Activated CD8-positive, alpha-beta memory T cell treated with anti-CD3 and anti-CD28 coated beads, Interleukin-2, amount 10 ng/mL, durations not matched to agents 7 days and 5 days (primary cell): Measurements from ENCODE around the gene MT1E. TPM values are rescaled to one million over a fixed set of nuclear protein-coding genes. Genes with fewer than 3 reads are reported as not detected.

Source experiments
- ATAC-seq: fragments of 150-1000 bp; cut with Tn5 transposase; one replicate; pipeline ENCODE4 v1.10.0; 2021; ENCODE audit warnings: moderate library complexity
- CTCF ChIA-PET: fragments of 350-600 bp; sonication (Branson Sonifier 250); formaldehyde crosslinking; loops from one replicate; lab custom pipeline; 2021; ENCODE audit warnings: antibody characterized with exemption; lab: Charles Lee
- DNase-seq: peaks from one replicate; pipeline ENCODE4 v3.0.0-alpha.2; 2020
- H3K27ac Mint-ChIP-seq: one replicate; pipeline ENCODE4 v1.8.0; 2021; ENCODE audit warnings: mild to moderate bottlenecking, mixed read lengths
- H3K27me3 Mint-ChIP-seq: one replicate; pipeline ENCODE4 v1.8.0; 2021; ENCODE audit warnings: mixed read lengths
- H3K36me3 Mint-ChIP-seq: one replicate; pipeline ENCODE4 v1.8.0; 2021; ENCODE audit warnings: mild to moderate bottlenecking, mixed read lengths
- H3K4me1 Mint-ChIP-seq: one replicate; pipeline ENCODE4 v1.8.0; 2021; ENCODE audit warnings: mixed read lengths
- H3K4me3 Mint-ChIP-seq: one replicate; pipeline ENCODE4 v1.8.0; 2021; ENCODE audit warnings: mild to moderate bottlenecking, moderate library complexity, mixed read lengths
- H3K9me3 Mint-ChIP-seq: one replicate; pipeline ENCODE4 v1.8.0; 2022; ENCODE audit warnings: low read depth, mixed read lengths
- total RNA-seq, 2 experiments: library from RNA; stranded (reverse); gene quantifications; one replicate each; pipeline ENCODE4 v1.2.3, GENCODE V29; 2021

The MT1E gene
- total RNA-seq, 2 experiments from 2014 or later: 41.2 to 54.1 TPM

DNA sequence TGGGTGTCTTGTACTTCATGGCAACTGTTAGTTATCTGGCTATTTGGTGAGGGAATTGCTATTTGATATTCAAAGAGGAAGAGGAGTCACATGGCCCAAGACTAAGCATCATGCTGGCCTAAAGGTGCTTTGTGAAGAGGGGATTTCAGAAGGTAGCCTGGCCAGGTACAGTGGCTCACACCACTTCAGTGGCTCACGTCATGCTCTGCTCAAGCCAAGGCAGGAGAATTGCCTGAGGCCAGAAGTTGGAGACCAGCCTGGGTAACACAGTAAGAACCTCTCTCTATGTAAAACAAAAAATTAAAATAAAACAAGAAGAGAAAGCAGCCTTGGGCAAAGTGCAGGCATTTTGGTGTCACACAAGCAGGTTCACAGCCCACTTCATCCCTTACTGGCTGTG is 19.7 kb downstream of the MT1E start:
- DNase-seq: no peak
- no peak overlapping the region for H3K4me3 Mint-ChIP-seq
- peaks cover 59% of the 10 kb centered on the region for H3K27me3 Mint-ChIP-seq

DNA sequence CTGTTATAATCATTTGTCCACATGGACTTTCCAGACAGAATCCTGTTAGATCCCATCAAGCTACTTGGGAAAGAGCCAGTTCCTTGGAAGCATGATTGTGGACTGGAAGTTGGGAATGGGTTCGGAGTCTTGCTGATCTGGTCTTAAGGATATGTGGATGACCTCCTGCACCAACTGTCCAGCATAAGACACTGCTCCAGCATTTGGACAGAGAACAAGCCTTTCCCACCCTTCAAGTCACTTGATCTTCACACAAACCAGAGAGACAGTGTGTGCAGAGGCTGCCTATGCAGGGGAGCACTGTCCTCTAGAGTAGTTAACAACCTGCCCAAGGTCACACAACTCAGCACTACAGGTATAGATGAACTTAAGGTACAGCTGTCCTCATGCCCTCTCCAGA is 20.3 kb downstream of the MT1E start:
- DNase-seq: no peak
- Mint-ChIP-seq H3K36me3 (no peaks in the 10 kb centered on the region), H3K4me1 (peaks cover 20% of the 10 kb centered on the region), H3K27ac (no peak overlapping the region), H3K4me3 (no peak overlapping the region), H3K9me3 (no peaks in the 10 kb centered on the region), H3K27me3 (peaks cover 54% of the 10 kb centered on the region)
- no peak for ATAC-seq
- CTCF ChIA-PET: interaction anchor here (1.8 kb wide), 1 partner anchor 17 kb away, joined by 5 read pairs; no protein-coding TSS in a partner anchor

More for the DNA sequence above, 19.7 kb downstream of the MT1E start:
- H3K27ac Mint-ChIP-seq: no peak overlapping the region
- H3K4me1 Mint-ChIP-seq: peaks cover 20% of the 10 kb centered on the region
- no peaks in the 10 kb centered on the region for H3K9me3 Mint-ChIP-seq
- H3K36me3 Mint-ChIP-seq: no peaks in the 10 kb centered on the region
- CTCF ChIA-PET: interaction anchor here (2.4 kb wide), 1 partner anchor 16 kb away, joined by 22 read pairs; no protein-coding TSS in a partner anchor
- ATAC-seq: no peak

DNA sequence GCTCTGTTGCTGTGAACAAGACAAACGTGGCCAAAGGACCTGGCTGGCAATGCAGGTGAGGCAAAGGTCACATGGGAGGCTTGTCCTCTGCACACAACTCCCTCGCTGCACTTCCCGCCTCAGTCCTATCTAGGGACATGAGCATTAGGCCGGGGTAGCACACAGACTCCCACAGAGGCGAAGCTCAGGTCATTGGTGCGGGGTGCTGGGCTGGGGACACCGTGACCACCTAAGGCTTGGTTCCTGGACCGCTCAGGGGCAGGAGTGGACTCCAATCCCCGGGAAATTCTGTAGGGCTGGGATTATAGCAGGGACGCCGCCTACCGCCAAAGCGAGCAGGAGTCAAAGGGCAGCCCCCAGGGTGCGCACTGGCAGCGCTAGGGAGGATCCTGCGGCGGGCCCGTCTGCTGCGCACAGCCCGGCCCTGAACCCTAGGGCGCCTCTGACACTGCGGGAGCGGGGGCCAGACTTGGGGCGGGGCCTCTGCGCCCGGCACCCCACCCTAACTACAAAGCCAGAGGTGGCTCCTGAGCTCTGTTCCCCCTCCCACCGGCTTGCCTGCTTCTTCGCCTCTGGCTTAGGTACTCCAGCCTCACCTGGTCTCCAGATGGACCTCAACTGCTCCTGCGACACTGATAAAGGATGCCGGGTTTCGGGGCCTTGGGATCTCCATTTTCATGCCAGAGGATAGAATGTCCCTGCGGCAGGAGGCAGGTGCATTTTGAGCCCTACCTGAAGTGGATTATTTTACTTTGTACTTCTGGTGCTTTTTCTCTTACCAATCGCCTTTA is 22.3 kb downstream of the MT1E start:
- no peaks in the 10 kb centered on the region for H3K36me3 Mint-ChIP-seq
- CTCF ChIA-PET: no interaction called here

DNA sequence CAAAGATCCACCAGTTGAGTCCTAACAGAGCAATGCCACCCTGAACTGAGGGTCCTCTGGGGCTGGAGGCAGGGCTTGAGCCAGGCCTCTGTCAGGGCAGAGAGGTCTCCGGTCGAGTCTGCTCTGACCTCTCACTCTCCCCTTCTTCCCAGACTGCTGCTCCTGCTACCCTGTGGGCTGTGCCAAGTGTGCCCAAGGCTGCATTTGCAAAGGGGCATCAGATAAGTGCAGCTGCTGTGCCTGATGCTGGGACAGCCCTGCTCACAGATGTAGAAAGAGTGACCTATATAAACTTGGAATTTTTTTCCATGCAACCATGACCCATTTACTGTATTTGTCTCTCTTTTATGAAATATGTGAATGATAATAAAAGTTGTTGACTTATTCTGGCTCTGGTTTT is 23.7 kb downstream of the MT1E start:
- H3K36me3 Mint-ChIP-seq: no peaks in the 10 kb centered on the region
- no peak overlapping the region for H3K27ac Mint-ChIP-seq
- no peaks in the 10 kb centered on the region for H3K9me3 Mint-ChIP-seq
- ATAC-seq: no peak
- no peak overlapping the region for H3K4me3 Mint-ChIP-seq
- CTCF ChIA-PET: interaction anchor here (1.1 to 1.5 kb wide), 2 partner anchors 19 to 52 kb away, joined by 3 to 4 read pairs; no protein-coding TSS in a partner anchor
- H3K4me1 Mint-ChIP-seq: peaks cover under 1% of the 10 kb centered on the region
- no peak for DNase-seq
- H3K27me3 Mint-ChIP-seq: peaks cover 50% of the 10 kb centered on the region

More for the DNA sequence above, 22.3 kb downstream of the MT1E start:
- Mint-ChIP-seq H3K27me3 (peaks cover 53% of the 10 kb centered on the region), H3K4me3 (no peak overlapping the region), H3K27ac (no peak overlapping the region), H3K9me3 (no peaks in the 10 kb centered on the region), H3K4me1 (peaks cover 11% of the 10 kb centered on the region)
- DNase-seq: no peak
- ATAC-seq: no peak

GRCh38 chr16:56649820-56650219 is 24.2 kb downstream of the MT1E start:
- H3K27me3 Mint-ChIP-seq: peaks cover 49% of the 10 kb centered on the region
- H3K4me3 Mint-ChIP-seq: no peak overlapping the region
- CTCF ChIA-PET: interaction anchor here (1.1 to 1.5 kb wide), 2 partner anchors 19 to 52 kb away, joined by 3 to 4 read pairs; no protein-coding TSS in a partner anchor
- DNase-seq (no peak), ATAC-seq (no peak)
- no peaks in the 10 kb centered on the region for H3K36me3 Mint-ChIP-seq
- no peaks in the 10 kb centered on the region for H3K4me1 Mint-ChIP-seq
- no peaks in the 10 kb centered on the region for H3K9me3 Mint-ChIP-seq
- H3K27ac Mint-ChIP-seq: no peak overlapping the region

- H3K36me3 Mint-ChIP-seq: no peaks in the 10 kb centered on the region
- no peak within 1 kb of the TSS for H3K27ac Mint-ChIP-seq
- DNase-seq (no peak), ATAC-seq (no peak)
- peaks cover 43% of the 10 kb centered on the region for H3K27me3 Mint-ChIP-seq
- H3K4me1 Mint-ChIP-seq: no peaks in the 10 kb centered on the region
- H3K4me3 Mint-ChIP-seq: no peak within 1 kb of the TSS
- H3K9me3 Mint-ChIP-seq: no peaks in the 10 kb centered on the region
- CTCF ChIA-PET: no interaction called here
Observed at GRCh38 chr16:56651586-56651985, 26.0 kb downstream of the MT1E start, which contains the start of gene MT1B. MT1B (plus strand) TSS chr16:56651886; CDS start chr16:56651954, 68 bp downstream.

DNA sequence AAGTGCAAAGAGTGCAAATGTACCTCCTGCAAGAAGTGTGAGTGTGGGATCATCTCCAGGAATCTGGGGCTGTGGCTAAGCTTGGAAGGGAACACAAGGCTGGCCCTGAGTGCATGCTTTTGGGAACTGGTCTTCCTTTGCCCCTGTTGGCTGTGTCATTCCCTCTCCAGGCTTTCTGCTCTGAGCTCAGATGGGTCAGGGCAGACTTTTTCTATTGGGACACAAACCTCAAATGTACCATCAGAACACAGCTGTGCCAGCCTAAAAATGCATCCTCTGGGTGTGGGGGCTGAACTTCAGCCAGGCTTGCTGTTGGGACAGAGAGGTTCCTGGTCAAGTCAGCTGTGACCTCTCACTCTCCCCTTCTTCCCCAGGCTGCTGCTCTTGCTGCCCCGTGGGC is 27.0 kb downstream of the MT1E start:
- CTCF ChIA-PET: interaction anchor here (1.0 to 1.6 kb wide), 2 partner anchors 9 to 21 kb away, joined by 3 read pairs; no protein-coding TSS in a partner anchor

GRCh38 chr16:56653218-56653617 is 27.6 kb downstream of the MT1E start:
- CTCF ChIA-PET: interaction anchor here (1.0 to 1.6 kb wide), 2 partner anchors 10 to 21 kb away, joined by 3 read pairs; no protein-coding TSS in a partner anchor
- no peaks in the 10 kb centered on the region for H3K9me3 Mint-ChIP-seq
- peaks cover 32% of the 10 kb centered on the region for H3K27me3 Mint-ChIP-seq
- H3K4me3 Mint-ChIP-seq: no peak overlapping the region
- peaks cover 8% of the 10 kb centered on the region for H3K4me1 Mint-ChIP-seq
- no peak overlapping the region for H3K27ac Mint-ChIP-seq
- H3K36me3 Mint-ChIP-seq: no peaks in the 10 kb centered on the region
- no peak for ATAC-seq
- no peak for DNase-seq

More for the DNA sequence above, 27.0 kb downstream of the MT1E start:
- Mint-ChIP-seq H3K9me3 (no peaks in the 10 kb centered on the region), H3K4me1 (peaks cover 4% of the 10 kb centered on the region), H3K27ac (no peak overlapping the region), H3K4me3 (no peak overlapping the region), H3K27me3 (peaks cover 37% of the 10 kb centered on the region), H3K36me3 (no peaks in the 10 kb centered on the region)
- ATAC-seq (no peak), DNase-seq (no peak)

GRCh38 chr16:56657555-56658326 is 32.2 kb downstream of the MT1E start, which contains the start of gene MT1F:
MT1F (plus strand) TSS chr16:56657959; CDS start chr16:56658059, 100 bp downstream.
- CTCF ChIA-PET: interaction anchor here (0.7 to 1.1 kb wide), 2 partner anchors 14 to 45 kb away, joined by 3 read pairs; no protein-coding TSS in a partner anchor
- H3K4me3 Mint-ChIP-seq: peak within 1 kb of the TSS; percentile 90

GRCh38 chr16:56658327-56658875 is 32.8 kb downstream of the MT1E start:
- Mint-ChIP-seq H3K4me1 (peaks cover 29% of the 10 kb centered on the region), H3K9me3 (no peaks in the 10 kb centered on the region), H3K27me3 (peaks cover 5% of the 10 kb centered on the region), H3K4me3 (peak overlapping the region; percentile 90), H3K27ac (peak overlapping the region; percentile 88), H3K36me3 (no peaks in the 10 kb centered on the region)
- DNase-seq (no peak), ATAC-seq (no peak)
- CTCF ChIA-PET: interaction anchor here (0.6 to 1.1 kb wide), 2 partner anchors 44 to 46 kb away, joined by 3 read pairs; no protein-coding TSS in a partner anchor

More at GRCh38 chr16:56657555-56658326, 32.2 kb downstream of the MT1E start, which contains the start of gene MT1F:
- Mint-ChIP-seq H3K27ac (peak within 1 kb of the TSS; percentile 88), H3K27me3 (peaks cover 9% of the 10 kb centered on the region), H3K9me3 (no peaks in the 10 kb centered on the region), H3K36me3 (no peaks in the 10 kb centered on the region), H3K4me1 (peaks cover 27% of the 10 kb centered on the region)
- ATAC-seq: peak; percentile 91
- peak; percentile 87 for DNase-seq

DNA sequence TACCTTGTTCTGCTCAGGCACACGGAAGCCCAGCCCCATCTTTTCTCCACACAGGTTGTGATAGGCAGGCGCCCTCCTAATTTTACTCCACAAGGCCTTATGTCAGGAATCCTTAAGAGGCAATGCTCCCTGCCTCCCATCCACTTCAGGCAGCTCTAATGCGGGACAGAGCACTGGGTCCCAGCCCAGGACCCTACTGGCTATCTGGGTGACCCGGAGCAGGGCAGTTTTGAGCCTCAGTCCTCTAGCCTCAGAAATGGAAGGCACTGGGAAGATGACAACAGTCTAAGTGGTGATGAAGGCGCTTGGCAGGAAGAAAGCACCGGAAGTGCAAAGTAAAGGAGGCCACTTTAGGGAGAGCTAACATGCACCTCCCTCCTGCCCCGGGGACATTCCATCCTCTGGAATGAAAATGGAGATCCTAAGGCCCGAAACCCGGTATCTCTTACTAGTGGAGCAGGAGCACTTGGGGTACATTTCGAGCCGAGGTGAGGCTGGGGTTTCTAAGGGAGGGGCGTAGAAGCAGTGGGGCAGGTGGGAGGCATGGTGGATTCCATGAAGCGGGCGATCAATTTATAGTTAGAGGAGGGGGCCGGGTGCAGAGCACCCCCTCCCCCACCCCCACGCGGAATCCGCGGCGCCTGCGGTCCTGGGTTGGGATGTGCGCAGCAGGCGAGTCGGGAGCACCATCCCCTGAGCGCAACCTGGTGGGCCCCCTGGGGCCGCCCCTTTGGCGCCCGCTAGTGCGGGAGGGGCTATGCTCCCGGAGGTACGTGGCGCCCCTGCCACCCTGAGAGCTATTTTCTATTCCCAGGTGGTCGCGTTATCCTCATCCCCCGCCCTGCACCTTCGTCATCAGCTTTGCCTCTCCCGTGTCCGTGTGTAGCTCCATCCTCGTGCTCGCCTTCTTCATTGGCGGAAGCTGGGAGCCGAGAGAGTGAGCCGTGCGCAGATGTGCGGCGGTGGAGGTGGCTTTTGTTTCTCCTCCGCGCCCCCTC is 37.1 kb downstream of the MT1E start:
- ATAC-seq: peak; percentile 73
- peaks cover 42% of the 10 kb centered on the region for H3K4me1 Mint-ChIP-seq
- peak; percentile 68 for DNase-seq
- H3K4me3 Mint-ChIP-seq: peak overlapping the region; percentile 75
- H3K27ac Mint-ChIP-seq: peak overlapping the region; percentile 76
- no peaks in the 10 kb centered on the region for H3K9me3 Mint-ChIP-seq
- no peaks in the 10 kb centered on the region for H3K36me3 Mint-ChIP-seq
- CTCF ChIA-PET: interaction anchor here (0.9 to 3.4 kb wide), 8 partner anchors 15 to 62 kb away, joined by 3 to 22 read pairs (median 4); partner anchors contain the start of genes MT1E and MT2A
- peaks cover 32% of the 10 kb centered on the region for H3K27me3 Mint-ChIP-seq

GRCh38 chr16:56664506-56664905 is 38.9 kb downstream of the MT1E start:
- CTCF ChIA-PET: no interaction called here
- peaks cover 48% of the 10 kb centered on the region for H3K27me3 Mint-ChIP-seq

More at GRCh38 chr16:56664506-56664905, 38.9 kb downstream of the MT1E start:
- DNase-seq: no peak
- H3K27ac Mint-ChIP-seq: no peak overlapping the region
- H3K36me3 Mint-ChIP-seq: no peaks in the 10 kb centered on the region
- no peak overlapping the region for H3K4me3 Mint-ChIP-seq
- peaks cover 36% of the 10 kb centered on the region for H3K4me1 Mint-ChIP-seq
- no peak for ATAC-seq
- no peaks in the 10 kb centered on the region for H3K9me3 Mint-ChIP-seq
